ENCODE measurements around the gene VAPB. TPM values are rescaled to one million over a fixed set of nuclear protein-coding genes. Genes with fewer than 3 reads are reported as not detected.

The VAPB gene
- total RNA-seq, 1 donor from 2014 or later, result 55.3 TPM

- Mint-ChIP-seq H3K9me3 (ENCODE audit: low read depth) (no peaks in the 10 kb centered on the region), H3K27me3 (ENCODE audit: low read depth) (no peaks in the 10 kb centered on the region), H3K36me3 (ENCODE audit: low read depth) (peaks cover 13% of the 10 kb centered on the region), H3K27ac (ENCODE audit: unreplicated experiment) (peak overlapping the region; percentile 32), H3K4me1 (ENCODE audit: low read depth) (peaks cover 23% of the 10 kb centered on the region), H3K4me3 (ENCODE audit: unreplicated experiment) (no peak overlapping the region)
- DNase-seq (ENCODE audit: low spot score), result no peak
- no peak for TF ChIP-seq CTCF (IDR thresholded peaks at IDR 0.05)
Observed at GRCh38 chr20:58416057-58416456, 27.0 kb downstream of the VAPB start.

GRCh38 chr20:58416835-58417234 lies 27.8 kb downstream of the VAPB start:
- H3K4me1 Mint-ChIP-seq (ENCODE audit: low read depth), result peaks cover 26% of the 10 kb centered on the region
- no peak for TF ChIP-seq CTCF (IDR thresholded peaks at IDR 0.05)
- DNase-seq (ENCODE audit: low spot score), result no peak
- peaks cover 15% of the 10 kb centered on the region for H3K36me3 Mint-ChIP-seq (ENCODE audit: low read depth)
- H3K27ac Mint-ChIP-seq (ENCODE audit: unreplicated experiment), result peak overlapping the region; percentile 25
- H3K27me3 Mint-ChIP-seq (ENCODE audit: low read depth), result no peaks in the 10 kb centered on the region
- H3K4me3 Mint-ChIP-seq (ENCODE audit: unreplicated experiment), result no peak overlapping the region
- no peaks in the 10 kb centered on the region for H3K9me3 Mint-ChIP-seq (ENCODE audit: low read depth)

- Mint-ChIP-seq H3K9me3 (ENCODE audit: low read depth) (no peaks in the 10 kb centered on the region), H3K4me3 (ENCODE audit: unreplicated experiment) (no peak overlapping the region), H3K27ac (ENCODE audit: unreplicated experiment) (no peak overlapping the region), H3K27me3 (ENCODE audit: low read depth) (no peaks in the 10 kb centered on the region), H3K36me3 (ENCODE audit: low read depth) (peaks cover 15% of the 10 kb centered on the region), H3K4me1 (ENCODE audit: low read depth) (peaks cover 29% of the 10 kb centered on the region)
- TF ChIP-seq CTCF (IDR thresholded peaks at IDR 0.05), result no peak
- no peak for DNase-seq (ENCODE audit: low spot score)
Observed at GRCh38 chr20:58417438-58417837, 28.4 kb downstream of the VAPB start.

- no peaks in the 10 kb centered on the region for H3K27me3 Mint-ChIP-seq (ENCODE audit: low read depth)
Observed at GRCh38 chr20:58418949-58419748, 30.1 kb downstream of the VAPB start.

More at GRCh38 chr20:58418949-58419748, 30.1 kb downstream of the VAPB start:
- H3K27ac Mint-ChIP-seq (ENCODE audit: unreplicated experiment), result no peak overlapping the region
- H3K4me1 Mint-ChIP-seq (ENCODE audit: low read depth), result peaks cover 35% of the 10 kb centered on the region
- no peak overlapping the region for H3K4me3 Mint-ChIP-seq (ENCODE audit: unreplicated experiment)
- H3K36me3 Mint-ChIP-seq (ENCODE audit: low read depth), result peaks cover 15% of the 10 kb centered on the region
- DNase-seq (ENCODE audit: low spot score), result no peak
- no peaks in the 10 kb centered on the region for H3K9me3 Mint-ChIP-seq (ENCODE audit: low read depth)
- no peak for TF ChIP-seq CTCF (IDR thresholded peaks at IDR 0.05)

All from chondrocyte (in vitro differentiated cells).